NCI-H774 (cell line): Measurements from ENCODE around the gene SEC61A2.
"Not testable (repeated sequence)": the region's sequence is repeated elsewhere in the genome, so short reads cannot be mapped to it uniquely, and the experiment has no call there.

Experiments
- DNase-seq: peaks from one replicate; lab custom pipeline; 2025; lab: John Stamatoyannopoulos, UW

The SEC61A2 gene

DNA sequence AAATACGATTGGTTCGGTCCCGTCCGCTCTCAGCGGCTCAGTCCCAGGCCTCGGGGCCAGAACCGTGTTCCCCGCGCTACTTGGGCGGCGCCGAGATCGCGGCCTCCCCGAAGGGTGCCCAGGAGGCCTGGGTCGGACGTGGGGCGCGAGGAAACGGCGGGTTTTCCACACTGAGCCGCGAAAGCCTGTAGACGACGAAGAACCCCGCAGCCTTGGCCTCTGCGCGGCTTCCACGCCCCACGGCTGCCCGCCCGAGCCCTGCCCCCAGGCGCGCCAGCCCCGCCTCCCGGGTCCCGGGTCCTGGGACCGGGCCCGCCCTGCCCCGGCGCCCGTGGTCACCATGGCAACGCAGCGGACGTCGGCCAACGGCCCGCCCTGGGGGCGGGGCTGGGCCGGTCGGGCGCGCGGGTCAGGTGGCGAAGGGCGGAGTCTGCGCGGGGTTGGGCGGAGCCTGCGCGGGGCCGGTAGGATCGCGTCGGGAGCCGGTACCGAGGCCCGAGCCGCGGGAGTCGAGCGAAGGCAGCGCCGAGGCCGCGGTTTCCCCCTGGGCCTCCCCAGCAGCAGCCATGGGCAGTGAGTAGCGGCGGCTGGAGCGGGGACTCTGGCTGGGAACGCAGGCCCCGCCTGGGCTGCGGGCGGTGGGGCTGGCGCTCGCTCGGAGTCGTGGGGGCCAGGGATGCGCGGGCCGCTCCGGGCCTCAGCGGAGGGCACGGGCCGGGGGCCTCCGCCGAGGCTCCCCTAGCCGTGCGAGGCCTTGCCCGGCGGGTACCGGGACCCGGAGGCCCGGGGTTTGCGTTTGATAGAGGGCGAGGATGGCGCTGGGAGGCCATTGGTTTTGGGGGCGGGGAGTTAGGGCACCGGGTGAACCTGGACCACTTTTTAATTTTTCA, at the start of gene SEC61A2:
Gene SEC61A2 (plus strand): TSS at position 456 of the 890 bp plus-strand sequence. CDS start 111 bp downstream, at position 567.
- peak; percentile 91 for DNase-seq

DNA sequence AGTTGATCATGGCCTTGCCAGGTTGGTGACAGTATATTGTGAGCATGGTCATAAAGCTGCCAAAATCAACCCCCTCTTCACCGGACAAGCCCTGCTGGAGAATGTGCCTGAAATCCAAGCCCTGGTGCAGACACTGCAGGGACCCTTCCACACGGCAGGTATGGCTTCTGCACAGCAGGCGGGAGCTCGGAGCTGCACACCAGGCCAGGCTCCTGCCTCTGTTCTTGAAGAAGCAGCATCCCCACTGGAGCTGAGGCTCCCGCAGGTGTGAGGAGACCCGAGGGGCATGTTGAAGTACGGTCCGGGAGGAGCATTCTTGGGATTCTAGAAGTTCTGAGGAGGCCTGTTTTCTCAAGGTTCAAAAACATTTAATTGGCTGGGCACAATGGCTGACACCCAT, 48.0 kb upstream of the SEC61A2 start:
- no peak for DNase-seq

- DNase-seq: no peak
Measured at GRCh38 chr10:12081879-12082557, 47.5 kb upstream of the SEC61A2 start.

DNA sequence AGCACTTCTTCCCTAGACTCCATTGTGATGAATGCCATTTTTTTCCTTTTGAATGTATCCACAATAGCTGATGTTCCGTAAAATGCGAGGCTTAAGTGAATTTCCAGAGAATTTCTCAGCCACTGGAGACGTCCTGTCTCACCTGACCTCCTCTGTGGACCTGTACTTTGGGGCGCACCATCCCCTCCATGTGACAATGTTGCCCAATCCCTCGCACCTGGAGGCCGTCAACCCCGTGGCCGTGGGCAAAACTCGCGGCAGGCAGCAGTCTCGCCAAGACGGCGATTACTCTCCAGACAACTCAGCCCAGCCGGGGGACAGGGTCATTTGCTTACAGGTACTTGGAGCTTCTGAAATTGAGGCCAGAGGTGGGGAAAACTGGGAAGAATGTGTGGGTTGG, 40.6 kb upstream of the SEC61A2 start:
- DNase-seq: no peak

- no peak for DNase-seq
Measured at GRCh38 chr10:12091421-12091820, 38.1 kb upstream of the SEC61A2 start.

GRCh38 chr10:12097361-12097760, 32.1 kb upstream of the SEC61A2 start:
- not testable (repeated sequence) for DNase-seq

GRCh38 chr10:12097791-12098190, 31.7 kb upstream of the SEC61A2 start:
- peak; percentile 48 for DNase-seq

DNA sequence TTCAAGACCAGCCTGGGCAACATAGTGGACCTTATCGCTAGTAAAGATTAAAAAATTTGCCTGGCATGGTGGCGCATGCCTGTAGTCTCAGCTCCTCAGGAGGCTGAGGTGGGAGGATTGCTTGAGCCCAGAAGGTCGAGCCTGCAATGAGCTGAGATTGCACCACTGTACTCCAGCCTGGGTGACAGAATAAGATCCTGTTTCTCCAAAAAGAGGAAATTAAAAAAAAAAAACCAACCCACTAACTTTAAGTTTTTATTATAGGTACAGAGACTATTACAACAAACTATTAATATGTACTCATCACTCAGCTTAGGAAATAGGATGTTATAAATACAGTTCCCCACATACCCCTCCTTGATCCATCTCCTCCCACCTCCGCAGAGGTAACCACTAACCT, 30.5 kb upstream of the SEC61A2 start:
- DNase-seq: no peak

GRCh38 chr10:12103802-12104201, 25.7 kb upstream of the SEC61A2 start:
- DNase-seq: no peak

DNA sequence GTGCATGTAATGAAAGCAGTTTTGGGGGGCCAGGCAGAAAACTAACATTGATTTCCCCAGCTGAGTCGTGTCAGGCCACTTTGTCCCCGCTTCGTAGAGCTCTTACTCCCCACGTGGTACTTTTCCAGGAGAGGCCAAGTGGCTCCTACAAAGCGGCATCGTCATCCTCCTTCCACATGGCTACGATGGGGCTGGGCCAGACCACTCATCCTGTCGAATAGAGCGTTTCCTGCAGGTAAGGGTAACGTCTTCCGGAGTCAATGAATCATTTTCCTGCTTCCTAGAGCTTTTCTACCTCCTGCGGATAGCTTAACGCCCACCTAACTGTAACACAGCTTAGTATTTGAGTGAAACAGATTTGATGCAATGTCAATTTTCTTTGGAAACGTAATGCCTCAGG, 21.7 kb upstream of the SEC61A2 start:
- no peak for DNase-seq

DNA sequence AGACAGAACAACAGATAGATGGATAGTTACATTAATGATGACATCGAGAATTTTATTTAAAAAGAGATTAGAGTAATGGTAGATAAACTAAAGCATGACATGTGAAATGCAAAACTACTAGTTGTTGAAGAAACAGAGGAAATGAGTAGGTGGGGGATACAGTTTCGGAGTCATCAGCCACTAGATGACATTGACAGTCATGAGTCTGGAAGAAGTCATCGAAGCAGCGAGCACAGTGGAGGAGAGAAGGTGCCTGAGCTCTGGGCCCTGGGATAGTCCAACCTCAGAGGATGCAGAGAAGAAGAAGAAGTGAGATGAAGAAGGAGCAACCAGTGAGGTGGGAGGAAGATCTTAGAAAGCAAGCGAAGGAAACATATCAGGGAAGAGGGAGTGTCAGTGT, 20.2 kb upstream of the SEC61A2 start:
- no peak for DNase-seq

DNA sequence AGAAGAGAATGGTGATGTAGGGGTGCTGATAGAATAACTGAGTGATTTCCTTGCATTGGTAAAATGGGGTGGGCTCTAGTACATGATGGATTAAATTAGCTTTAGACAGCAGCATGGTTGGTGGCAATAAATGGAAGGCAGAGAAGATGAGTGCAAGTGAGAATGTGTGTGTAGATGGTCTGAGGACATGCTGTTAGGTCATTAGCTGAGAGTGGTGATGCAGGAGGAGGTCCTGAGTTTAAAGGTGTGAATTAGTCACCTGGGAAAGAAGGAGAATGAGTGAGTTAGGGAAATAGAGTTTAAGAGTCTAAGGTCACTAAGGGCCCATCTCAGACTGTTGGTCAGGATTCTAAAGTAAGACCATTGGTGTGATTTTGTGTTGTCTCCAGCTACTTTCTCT, 17.9 kb upstream of the SEC61A2 start:
- no peak for DNase-seq

DNA sequence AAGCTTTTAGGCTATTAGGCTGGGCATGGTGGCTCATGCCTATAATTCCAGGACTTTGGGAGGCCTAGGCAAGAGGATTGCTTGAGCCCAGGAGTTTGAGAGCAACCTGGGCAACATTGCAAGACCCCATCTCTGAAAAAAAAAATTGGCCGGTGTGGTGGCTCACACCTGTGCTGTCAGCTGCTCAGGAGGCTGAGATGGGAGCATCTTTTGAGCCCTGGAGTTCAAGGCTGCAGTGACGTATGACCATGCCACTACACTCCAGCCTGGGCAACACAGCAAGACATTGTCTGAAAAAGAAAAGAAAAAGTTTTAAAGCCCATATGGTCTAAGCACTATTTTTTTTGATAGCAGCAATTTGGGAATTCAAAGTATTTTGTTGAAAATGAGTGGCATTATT, 15.8 kb upstream of the SEC61A2 start:
- DNase-seq: no peak

- no peak for DNase-seq
Measured at GRCh38 chr10:12121673-12122072, 7.8 kb upstream of the SEC61A2 start.

- no peak for DNase-seq
Measured at GRCh38 chr10:12130237-12130872, 878 bp downstream of the SEC61A2 start.

- DNase-seq: no peak
Measured at GRCh38 chr10:12135631-12136030, 6.2 kb downstream of the SEC61A2 start.

GRCh38 chr10:12140038-12140437, 10.6 kb downstream of the SEC61A2 start:
- DNase-seq: no peak

- no peak for DNase-seq
Measured at GRCh38 chr10:12144538-12144937, 15.1 kb downstream of the SEC61A2 start.

DNA sequence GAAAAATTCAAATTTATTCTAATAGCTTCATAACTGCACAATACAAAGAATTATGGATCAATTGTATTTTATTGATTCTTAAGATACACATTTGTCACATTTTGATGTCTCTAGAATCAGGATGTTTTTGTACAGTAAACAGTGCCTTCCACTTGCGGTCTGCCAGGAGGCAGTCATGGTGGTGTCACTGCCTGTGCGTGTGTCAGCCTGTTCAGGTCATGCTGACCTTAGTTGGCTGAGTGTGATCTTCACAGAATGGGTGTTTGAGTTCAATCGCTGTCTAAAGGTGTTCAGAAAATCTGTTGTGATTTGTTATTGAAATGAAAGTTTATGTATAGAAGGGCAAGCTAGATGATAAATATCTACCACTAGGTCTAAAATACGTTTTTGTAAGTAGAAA, 20.7 kb downstream of the SEC61A2 start:
- no peak for DNase-seq

DNA sequence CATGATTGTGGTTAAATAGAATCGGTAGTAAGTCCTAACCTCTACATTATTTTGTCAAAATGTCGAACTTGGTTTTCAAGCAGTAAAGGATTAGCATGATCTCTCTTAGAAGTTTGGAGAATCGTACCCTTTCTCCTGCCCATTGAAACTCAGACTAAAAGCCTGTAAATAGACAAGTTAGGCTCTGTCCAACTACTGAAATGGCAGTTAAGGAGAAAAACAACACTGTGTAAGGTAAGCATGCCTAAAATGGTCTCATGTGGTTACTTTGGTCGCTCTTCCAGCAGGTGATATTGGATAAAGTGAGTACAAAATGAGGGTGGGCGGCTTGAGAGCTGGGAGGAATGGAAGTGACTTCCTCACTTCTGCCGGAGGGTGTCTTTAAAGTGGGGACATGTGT, 25.0 kb downstream of the SEC61A2 start:
- DNase-seq: no peak

DNA sequence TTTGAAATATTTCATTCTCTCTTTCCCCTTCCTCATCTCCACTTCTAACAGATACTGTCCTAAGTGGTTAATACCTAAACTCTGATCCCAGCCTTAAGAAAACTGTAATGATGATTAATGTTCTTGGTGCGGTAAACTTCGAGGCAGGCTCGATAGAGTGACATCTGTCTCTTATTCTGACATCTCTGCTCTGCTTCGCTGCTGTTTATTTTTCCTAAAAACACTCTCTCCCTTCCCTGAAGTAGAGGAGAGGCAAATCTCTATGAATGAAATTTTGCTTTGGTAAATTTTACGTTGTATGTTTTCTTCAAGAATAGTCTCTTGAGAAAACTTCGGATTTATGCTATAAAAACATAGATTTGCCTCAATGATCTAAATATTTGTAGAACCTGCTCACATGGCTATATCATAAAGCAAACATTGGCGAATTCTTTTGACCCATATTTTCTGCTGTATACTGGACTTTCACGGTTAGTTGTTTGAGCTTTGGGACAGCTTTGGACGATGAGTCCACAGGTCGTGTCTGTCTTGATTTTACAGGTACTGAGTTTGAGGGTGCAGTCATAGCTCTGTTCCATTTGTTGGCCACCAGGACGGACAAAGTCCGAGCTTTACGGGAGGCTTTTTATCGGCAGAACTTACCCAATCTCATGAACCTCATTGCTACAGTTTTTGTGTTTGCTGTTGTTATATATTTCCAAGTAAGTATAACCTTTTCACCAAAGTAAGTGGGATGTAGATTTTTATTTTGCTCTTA, 27.1 kb downstream of the SEC61A2 start:
- DNase-seq: no peak

- DNase-seq: no peak
Measured at GRCh38 chr10:12158111-12158510, 28.6 kb downstream of the SEC61A2 start.
